Measurements from ENCODE around the gene CUL2.

DNA sequence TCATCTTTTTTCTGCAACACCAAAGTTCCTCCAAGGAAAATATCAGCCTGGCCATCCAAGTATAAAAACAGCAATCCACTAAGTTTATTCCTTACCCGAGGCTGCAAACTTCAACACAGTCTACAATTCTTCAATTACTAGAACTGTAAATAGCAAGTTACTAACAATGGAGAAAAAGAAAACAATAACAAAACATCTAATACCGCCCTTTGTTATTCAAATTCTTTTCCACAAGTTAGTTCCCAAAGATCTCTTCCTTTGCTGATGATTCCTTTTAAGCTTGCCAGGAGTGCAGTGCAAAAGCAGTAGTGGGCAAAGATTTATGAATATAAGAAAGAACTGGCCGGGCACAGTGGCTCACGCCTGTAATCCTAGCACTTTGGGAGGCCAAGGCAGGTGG, 86.2 kb downstream of the CUL2 start:
- TF ChIP-seq, protein P1, sequence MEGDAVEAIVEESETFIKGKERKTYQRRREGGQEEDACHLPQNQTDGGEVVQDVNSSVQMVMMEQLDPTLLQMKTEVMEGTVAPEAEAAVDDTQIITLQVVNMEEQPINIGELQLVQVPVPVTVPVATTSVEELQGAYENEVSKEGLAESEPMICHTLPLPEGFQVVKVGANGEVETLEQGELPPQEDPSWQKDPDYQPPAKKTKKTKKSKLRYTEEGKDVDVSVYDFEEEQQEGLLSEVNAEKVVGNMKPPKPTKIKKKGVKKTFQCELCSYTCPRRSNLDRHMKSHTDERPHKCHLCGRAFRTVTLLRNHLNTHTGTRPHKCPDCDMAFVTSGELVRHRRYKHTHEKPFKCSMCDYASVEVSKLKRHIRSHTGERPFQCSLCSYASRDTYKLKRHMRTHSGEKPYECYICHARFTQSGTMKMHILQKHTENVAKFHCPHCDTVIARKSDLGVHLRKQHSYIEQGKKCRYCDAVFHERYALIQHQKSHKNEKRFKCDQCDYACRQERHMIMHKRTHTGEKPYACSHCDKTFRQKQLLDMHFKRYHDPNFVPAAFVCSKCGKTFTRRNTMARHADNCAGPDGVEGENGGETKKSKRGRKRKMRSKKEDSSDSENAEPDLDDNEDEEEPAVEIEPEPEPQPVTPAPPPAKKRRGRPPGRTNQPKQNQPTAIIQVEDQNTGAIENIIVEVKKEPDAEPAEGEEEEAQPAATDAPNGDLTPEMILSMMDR (IDR thresholded peaks at IDR 0.05; ENCODE audit: borderline replicate concordance, extremely low read depth, low read length, poor library complexity, severe bottlenecking) = no peak
- no peak for TF ChIP-seq EZH2 (IDR thresholded peaks at IDR 0.05; ENCODE audit: borderline replicate concordance, low read depth, low read length, severe bottlenecking)
